H9 (cell line): ENCODE results near the gene TTC39B. TPM values are rescaled to one million over a fixed set of nuclear protein-coding genes. Genes with fewer than 3 reads are reported as not detected.

Source experiments
- DNase-seq: peaks from one replicate; pipeline ENCODE4 v3.0.0-alpha.2; 2017
- H2AFZ ChIP-seq: one replicate; pipeline ENCODE4 v1.6.1; 2013; ENCODE audit warnings: mild to moderate bottlenecking, low read length, control low read depth, moderate library complexity
- H2AK5ac ChIP-seq: 2 replicates; pipeline ENCODE4 v1.6.1; 2013; ENCODE audit warnings: low read length, control low read depth, mixed read lengths; ENCODE audit not compliant: insufficient read length
- H2BK120ac ChIP-seq: one replicate; pipeline ENCODE4 v1.6.1; 2013; ENCODE audit warnings: low read depth, mild to moderate bottlenecking, low read length, control low read depth, inconsistent platforms; ENCODE audit not compliant: poor library complexity, severe bottlenecking
- H2BK12ac ChIP-seq: 2 replicates; pipeline ENCODE4 v1.6.1; 2013; ENCODE audit warnings: low read length, control low read depth, mixed read lengths, low read depth; ENCODE audit not compliant: insufficient read length
- H2BK15ac ChIP-seq: 2 replicates; pipeline ENCODE4 v1.6.1; 2013; ENCODE audit warnings: low read depth, low read length, control low read depth
- H2BK20ac ChIP-seq: one replicate; pipeline ENCODE4 v1.6.1; 2013; ENCODE audit warnings: low read depth, mild to moderate bottlenecking, low read length, control low read depth, inconsistent platforms; ENCODE audit not compliant: poor library complexity, severe bottlenecking
- H2BK5ac ChIP-seq: 2 replicates; pipeline ENCODE4 v1.6.1; 2013; ENCODE audit warnings: low read length, control low read depth, mixed read lengths; ENCODE audit not compliant: insufficient read length
- H3K14ac ChIP-seq: 2 replicates; pipeline ENCODE4 v1.6.1; 2013; ENCODE audit warnings: low read length, control low read depth; ENCODE audit not compliant: insufficient read depth
- H3K18ac ChIP-seq: 2 replicates; pipeline ENCODE4 v1.6.1; 2013; ENCODE audit warnings: low read depth, mild to moderate bottlenecking, mixed read lengths, low read length, control low read depth; ENCODE audit not compliant: insufficient read length
- H3K23ac ChIP-seq: 2 replicates; pipeline ENCODE4 v1.6.1; 2013; ENCODE audit warnings: low read length, control low read depth, mixed read lengths, low read depth; ENCODE audit not compliant: insufficient read length
- H3K23me2 ChIP-seq: 2 replicates; pipeline ENCODE4 v1.6.1; 2013; ENCODE audit warnings: low read depth, mild to moderate bottlenecking, mixed read lengths, low read length, control low read depth; ENCODE audit not compliant: insufficient read length, poor library complexity, severe bottlenecking
- H3K27ac ChIP-seq: 2 replicates; pipeline ENCODE4 v1.5.1; 2013; ENCODE audit warnings: low read length, control low read depth, mixed read lengths, low read depth; ENCODE audit not compliant: insufficient read length
- H3K27me3 ChIP-seq: 2 replicates; pipeline ENCODE4 v1.6.1; 2013; ENCODE audit warnings: low read length, control low read depth, inconsistent platforms; ENCODE audit not compliant: insufficient read depth
- H3K4ac ChIP-seq: 2 replicates; pipeline ENCODE4 v1.6.1; 2013; ENCODE audit warnings: low read depth, mild to moderate bottlenecking, control low read depth, inconsistent platforms, low read length, moderate library complexity
- H3K4me1 ChIP-seq: 2 replicates; pipeline ENCODE4 v1.6.1; 2013; ENCODE audit warnings: low read length, control low read depth, inconsistent platforms; ENCODE audit not compliant: insufficient read depth
- H3K4me2 ChIP-seq: 2 replicates; pipeline ENCODE4 v1.6.1; 2013; ENCODE audit warnings: low read length, control low read depth, mixed read lengths; ENCODE audit not compliant: insufficient read length, insufficient read depth
- H3K56ac ChIP-seq: 2 replicates; pipeline ENCODE4 v1.6.1; 2013; ENCODE audit warnings: low read depth, mild to moderate bottlenecking, mixed read lengths, low read length, control low read depth; ENCODE audit not compliant: insufficient read length
- H3K79me1 ChIP-seq: 2 replicates; pipeline ENCODE4 v1.6.1; 2013; ENCODE audit warnings: low read depth, mild to moderate bottlenecking, moderate library complexity, low read length, control low read depth, inconsistent platforms; ENCODE audit not compliant: insufficient read depth, poor library complexity, severe bottlenecking
- H3K79me2 ChIP-seq: 2 replicates; pipeline ENCODE4 v1.6.1; 2013; ENCODE audit warnings: low read length, control low read depth, inconsistent platforms; ENCODE audit not compliant: insufficient read depth
- H3K9ac ChIP-seq: 2 replicates; pipeline ENCODE4 v1.6.1; 2013; ENCODE audit warnings: low read length, control low read depth, mixed read lengths; ENCODE audit not compliant: insufficient read length; ENCODE audit errors: extremely low read depth
- H3K9me3 ChIP-seq: one replicate; pipeline ENCODE4 v1.6.1; 2013; ENCODE audit warnings: low read depth, low read length, inconsistent platforms; ENCODE audit not compliant: control insufficient read depth
- H3T11ph ChIP-seq: one replicate; pipeline ENCODE4 v1.6.1; 2013; ENCODE audit warnings: mild to moderate bottlenecking, low read length, control low read depth, inconsistent platforms
- H4K20me1 ChIP-seq: one replicate; pipeline ENCODE4 v1.6.1; 2013; ENCODE audit not compliant: control insufficient read depth, insufficient read length, insufficient read depth
- H4K5ac ChIP-seq: 2 replicates; pipeline ENCODE4 v1.6.1; 2013; ENCODE audit warnings: low read depth, mild to moderate bottlenecking, mixed read lengths, low read length, control low read depth; ENCODE audit not compliant: insufficient read length
- H4K8ac ChIP-seq: replicated peaks from 2 replicates; pipeline ENCODE4 v1.6.1; 2013; ENCODE audit warnings: low read length, control low read depth, mixed read lengths, low read depth; ENCODE audit not compliant: insufficient read length
- H4K91ac ChIP-seq: 2 replicates; pipeline ENCODE4 v1.6.1; 2013; ENCODE audit warnings: low read depth, mild to moderate bottlenecking, moderate library complexity, mixed read lengths, low read length, control low read depth; ENCODE audit not compliant: insufficient read length
- H3K27ac Mint-ChIP-seq, 3 experiments: 2 replicates in 2 of 3; 3 replicates in 1 of 3; pipeline ENCODE4 v1.8.0; 2020 to 2021; ENCODE audit warnings: mixed read lengths in 3 of 3, mild to moderate bottlenecking in 1 of 3, moderate library complexity in 1 of 3
- H3K27me3 Mint-ChIP-seq: 2 replicates; pipeline ENCODE4 v1.8.0; 2021; ENCODE audit warnings: low read depth, mild to moderate bottlenecking, moderate library complexity, mixed read lengths
- H3K36me3 Mint-ChIP-seq, 3 experiments: 2 replicates in 2 of 3; 3 replicates in 1 of 3; pipeline ENCODE4 v1.8.0; 2020 to 2021; ENCODE audit warnings: low read depth in 3 of 3, mixed read lengths in 3 of 3; ENCODE audit not compliant: insufficient read depth in 1 of 3
- H3K4me1 Mint-ChIP-seq, 2 experiments: 2 replicates each; pipeline ENCODE4 v1.8.0; 2020; ENCODE audit warnings: mixed read lengths in 2 of 2
- H3K4me3 Mint-ChIP-seq, 2 experiments: 2 replicates in 1 of 2; 3 replicates in 1 of 2; pipeline ENCODE4 v1.8.0; 2020 to 2021; ENCODE audit warnings: mild to moderate bottlenecking in 2 of 2, mixed read lengths in 2 of 2, moderate library complexity in 1 of 2
- H3K9me3 Mint-ChIP-seq, 2 experiments: 2 replicates in 1 of 2; 3 replicates in 1 of 2; pipeline ENCODE4 v1.8.0; 2020; ENCODE audit warnings: mild to moderate bottlenecking in 2 of 2, mixed read lengths in 2 of 2, moderate library complexity in 1 of 2
- CTCF ChIP-seq: fragments of 200-600 bp; sonication (generic); conservative IDR thresholded peaks from 3 replicates; pipeline ENCODE4 v1.8.0; 2021; ENCODE audit warnings: antibody characterized with exemption, mild to moderate bottlenecking
- WGBS: extraction: QIAGEN DNeasy Blood & Tissue Kit; methylation state at CpG from one replicate; pipeline ENCODE4 v1.1.7; 2013; ENCODE audit warnings: missing lambda C conversion rate, low lambda C conversion rate, mixed read lengths; ENCODE audit not compliant: insufficient read length; ENCODE audit errors: extremely low coverage; 5-methylcytosine and 5-hydroxymethylcytosine counted together
- total RNA-seq: library from RNA; stranded (reverse); gene quantifications from 2 replicates; pipeline ENCODE4 v1.2.1, GENCODE V29; 2021

The TTC39B gene
- total RNA-seq, 1 experiment from 2014 or later: 8.2 TPM

GRCh38 chr9:15206903-15207696 lies 99.9 kb downstream of the TTC39B start:
- H4K20me1 ChIP-seq: no peaks in the 10 kb centered on the region
- no peaks in the 10 kb centered on the region for H3K27me3 ChIP-seq
- no peak overlapping the region for H2BK20ac ChIP-seq
- no CpG with 5 or more reads among the region's 3 CpGs for WGBS
- Mint-ChIP-seq H3K36me3 (peaks cover 6 to 15% (median 12%) of the 10 kb centered on the region in 3 experiments), H3K27ac (no peak overlapping the region; a peak in 1 of 7 replicates), H3K9me3 (peaks cover 0 to 3% of the 10 kb centered on the region in 2 experiments; a peak in 2 of 5 replicates), H3K4me1 (peaks cover 4 to 6% of the 10 kb centered on the region in 2 experiments; a peak in 1 of 4 replicates), H3K27me3 (no peaks in the 10 kb centered on the region), H3K4me3 (no peak overlapping the region)
- H3K4me1 ChIP-seq: no peaks in the 10 kb centered on the region; the same call in 1 of the 2 replicates
- H3K9me3 ChIP-seq: no peaks in the 10 kb centered on the region
- no peaks in the 10 kb centered on the region for H3K79me1 ChIP-seq
- H4K8ac ChIP-seq: no peak overlapping the region
- no peak overlapping the region for H3K9ac ChIP-seq
- no peak overlapping the region for H3K23ac ChIP-seq
- H2BK15ac ChIP-seq: no peak overlapping the region
- H3T11ph ChIP-seq: no peak overlapping the region
- no peak overlapping the region for H4K5ac ChIP-seq
- no peak for TF ChIP-seq CTCF
- no peak overlapping the region for H3K18ac ChIP-seq
- H3K4me2 ChIP-seq: no peak overlapping the region
- no peak overlapping the region for H3K4ac ChIP-seq
- H3K56ac ChIP-seq: no peak overlapping the region
- no peak overlapping the region for H3K27ac ChIP-seq
- no peak overlapping the region for H2BK12ac ChIP-seq
- no peak overlapping the region for H3K14ac ChIP-seq
- H2BK5ac ChIP-seq: no peak overlapping the region
- H2AK5ac ChIP-seq: no peak overlapping the region
- no peaks in the 10 kb centered on the region for H3K79me2 ChIP-seq
- no peak overlapping the region for H2BK120ac ChIP-seq
- H4K91ac ChIP-seq: no peak overlapping the region
- DNase-seq: no peak
- H2AFZ ChIP-seq: no peak overlapping the region
- H3K23me2 ChIP-seq: no peaks in the 10 kb centered on the region
